GM04504 (cell line): ENCODE data around the gene QRFPR.
"Not testable (repeated sequence)": the region's sequence is repeated elsewhere in the genome, so short reads cannot be mapped to it uniquely, and the experiment has no call there.

Source experiments
- DNase-seq: peaks from one replicate; pipeline ENCODE4 v3.0.0-alpha.2; 2012; ENCODE audit warnings: low read depth

The QRFPR gene

DNA sequence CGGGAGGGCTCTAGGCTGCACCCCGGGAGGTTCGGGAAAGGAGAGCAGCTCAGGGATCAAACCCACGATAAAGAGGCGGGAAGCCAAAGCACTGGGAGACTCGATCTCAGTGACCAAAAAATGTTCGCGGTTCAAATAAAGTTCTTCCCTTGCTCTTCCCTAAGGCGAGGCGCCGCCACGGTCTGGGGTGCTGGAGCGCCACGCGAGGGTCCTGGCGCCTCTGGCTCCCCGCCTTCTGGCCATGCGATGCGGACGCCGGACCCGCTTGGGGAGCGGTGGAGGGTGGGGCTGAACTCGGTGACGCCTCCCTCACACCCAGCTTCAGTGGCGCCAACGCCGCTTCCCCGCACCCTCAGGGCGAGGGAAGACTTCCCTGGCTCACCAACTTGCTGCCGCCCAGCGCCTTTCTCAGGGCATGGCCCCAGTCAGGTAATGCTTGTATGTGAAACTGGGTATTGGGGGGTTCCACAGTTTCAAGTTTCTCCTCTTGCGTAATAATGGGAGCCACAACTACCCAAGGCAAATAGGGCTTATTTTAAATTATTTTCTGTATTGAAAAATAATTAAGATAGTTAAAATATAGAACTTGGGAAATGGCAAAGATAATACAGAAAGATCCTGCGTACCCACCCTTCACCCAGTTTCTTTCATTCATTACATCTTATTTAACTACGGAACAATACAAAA is at the start of gene QRFPR:
QRFPR (minus strand) TSS at position 243 of the 687 bp plus-strand sequence. CDS start 371 bp downstream, outside the sequence.
- no peak for DNase-seq

- DNase-seq = no peak
These were observed 47.9 kb upstream of the QRFPR start for GRCh38 chr4:121428721-121429120.

DNA sequence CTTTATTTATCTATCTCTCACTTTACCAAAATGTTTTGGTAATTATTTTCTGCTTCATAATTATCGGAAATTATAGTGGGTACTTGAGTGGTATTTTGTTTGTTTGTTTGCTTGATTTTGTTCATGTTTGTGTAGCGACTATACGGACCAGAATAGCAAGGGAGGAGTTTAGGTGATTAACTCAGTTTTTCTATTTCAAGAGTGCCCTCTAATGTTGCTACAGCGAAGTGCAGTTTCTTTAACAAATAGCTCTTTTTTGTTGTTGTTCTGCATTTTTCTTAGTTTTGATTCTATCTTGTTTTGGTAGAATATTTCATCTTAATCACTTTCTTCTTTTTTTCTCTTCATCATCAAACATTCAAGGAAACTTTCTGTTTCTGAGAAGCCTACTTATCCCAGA is 40.8 kb upstream of the QRFPR start:
- DNase-seq = no peak

DNA sequence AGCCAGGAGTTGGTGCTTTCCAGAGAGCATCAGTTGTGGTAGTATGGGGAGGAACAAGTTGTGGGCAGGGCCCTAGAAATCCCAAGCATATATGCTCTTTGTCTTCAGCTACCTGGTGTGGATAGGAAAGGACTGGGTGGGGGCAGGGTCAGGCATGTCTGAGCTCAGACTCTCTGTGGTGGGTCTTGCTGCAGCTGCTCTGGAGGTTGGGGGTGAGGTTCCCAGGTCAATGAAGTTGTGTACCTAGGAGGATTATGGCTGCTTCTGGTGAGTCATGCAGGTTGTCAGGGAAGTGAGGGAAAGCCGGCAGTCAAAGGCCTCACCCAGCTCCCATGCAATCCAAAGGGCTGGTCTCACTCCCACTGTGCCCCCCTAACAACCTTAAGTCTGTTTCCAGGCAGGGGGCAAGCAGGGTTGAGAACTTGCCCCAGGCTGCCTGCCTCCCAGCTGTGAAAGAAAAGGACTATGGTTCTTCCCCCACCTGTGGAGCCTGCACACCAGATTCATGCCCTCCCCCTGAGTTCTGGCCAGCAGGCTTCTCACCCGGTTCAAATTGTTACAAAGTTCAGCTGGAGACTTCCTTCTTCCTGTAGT is 30.4 kb upstream of the QRFPR start:
- no peak for DNase-seq

DNA sequence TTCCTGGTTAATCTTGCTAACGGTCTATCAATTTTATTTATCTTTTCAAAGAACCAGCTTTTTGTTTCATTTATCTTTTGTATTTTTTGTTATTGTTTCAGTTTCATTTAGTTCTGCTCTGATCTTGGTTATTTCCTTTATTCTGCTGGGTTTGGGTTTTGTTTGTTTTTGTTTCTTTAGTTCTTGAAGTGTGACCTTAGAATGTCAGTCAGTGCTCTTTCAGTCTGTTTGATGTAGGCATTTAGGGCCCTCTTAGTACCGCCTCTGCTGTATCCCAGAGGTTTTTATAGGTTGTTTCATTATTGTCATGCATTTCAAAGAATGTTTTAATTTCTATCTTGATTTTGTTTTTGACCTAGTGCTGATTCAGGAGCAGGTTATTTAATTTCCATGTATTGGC is 27.7 kb upstream of the QRFPR start:
- DNase-seq = not testable (repeated sequence)

- DNase-seq = no peak
These were observed 19.8 kb upstream of the QRFPR start for GRCh38 chr4:121400632-121401031.

- no peak for DNase-seq
These were observed 17.3 kb upstream of the QRFPR start for GRCh38 chr4:121397941-121398601.

DNA sequence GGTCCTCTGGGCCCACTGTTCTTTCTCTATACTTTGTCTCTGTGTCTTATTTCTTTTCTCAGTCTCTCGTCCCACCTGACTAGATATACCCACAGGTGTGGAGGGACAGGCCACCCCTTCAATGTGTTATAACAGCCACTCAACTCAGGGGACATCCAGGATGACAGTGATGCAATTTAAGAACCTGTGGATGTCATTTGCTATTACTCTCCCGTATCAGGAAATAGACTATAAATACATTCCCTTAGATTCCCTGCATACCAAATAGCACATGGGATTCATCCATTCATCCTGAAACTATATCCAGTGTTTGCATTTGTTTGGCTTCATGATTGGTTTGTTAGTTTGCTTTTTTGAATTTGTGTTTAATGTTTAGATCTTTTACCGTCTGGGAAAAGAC is 16.6 kb upstream of the QRFPR start:
- DNase-seq = no peak

DNA sequence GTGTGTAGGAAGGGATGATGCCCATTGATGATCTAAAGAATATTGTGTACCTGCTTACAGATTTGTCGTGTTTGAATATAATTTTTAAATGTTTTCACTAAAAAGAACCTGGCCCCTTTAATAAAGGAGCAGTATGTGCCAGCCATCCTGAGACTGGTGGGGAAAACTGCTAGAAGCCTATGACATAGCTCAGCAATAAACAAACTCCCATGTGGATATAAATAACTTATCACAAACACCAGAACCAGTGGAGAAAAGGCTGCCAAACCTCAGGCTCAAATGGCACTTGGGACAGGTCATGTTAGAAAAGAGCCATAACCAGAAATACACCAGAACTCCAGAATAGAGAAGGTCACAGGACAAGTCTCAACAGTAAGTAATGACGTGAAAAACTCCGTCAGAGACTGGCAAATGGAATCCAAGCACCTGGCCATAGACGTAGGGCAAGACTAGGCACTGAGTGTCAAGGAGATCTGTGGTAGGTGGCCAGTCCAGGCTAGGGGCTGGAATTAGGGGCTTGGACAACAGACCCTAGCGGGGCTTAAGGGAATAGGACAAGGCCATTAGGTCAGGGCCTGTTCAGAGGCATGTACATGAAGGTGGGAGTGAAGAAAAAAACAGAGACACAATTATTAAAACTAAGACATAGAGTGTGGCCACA is 11.7 kb upstream of the QRFPR start:
- DNase-seq = no peak

- DNase-seq = no peak
These were observed 9.5 kb upstream of the QRFPR start for GRCh38 chr4:121390335-121390734.

GRCh38 chr4:121379276-121379675 is 1.5 kb downstream of the QRFPR start:
- no peak for DNase-seq

DNA sequence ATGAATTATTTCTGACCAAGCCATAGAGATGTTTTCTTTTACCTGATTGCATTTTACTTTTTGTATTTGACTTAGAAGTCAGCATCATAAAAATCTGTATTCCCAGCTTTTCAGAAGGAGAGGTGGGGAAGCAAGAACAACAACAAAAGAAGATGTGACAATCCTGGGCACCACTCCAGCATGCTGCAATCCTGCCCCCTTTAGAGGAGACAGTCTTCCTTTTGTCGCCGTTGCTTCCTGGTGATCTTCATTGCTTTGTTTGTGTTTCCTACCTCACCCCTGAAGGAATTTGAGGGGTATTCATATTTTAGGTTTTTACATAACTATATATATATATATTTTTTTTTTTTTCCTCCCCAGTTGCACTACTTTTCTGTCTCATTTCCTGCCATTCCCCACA is 3.7 kb downstream of the QRFPR start:
- DNase-seq = no peak

- DNase-seq = no peak
These were observed 4.3 kb downstream of the QRFPR start for GRCh38 chr4:121376556-121376955.

- DNase-seq = no peak
These were observed 4.7 kb downstream of the QRFPR start for GRCh38 chr4:121376097-121376496.

DNA sequence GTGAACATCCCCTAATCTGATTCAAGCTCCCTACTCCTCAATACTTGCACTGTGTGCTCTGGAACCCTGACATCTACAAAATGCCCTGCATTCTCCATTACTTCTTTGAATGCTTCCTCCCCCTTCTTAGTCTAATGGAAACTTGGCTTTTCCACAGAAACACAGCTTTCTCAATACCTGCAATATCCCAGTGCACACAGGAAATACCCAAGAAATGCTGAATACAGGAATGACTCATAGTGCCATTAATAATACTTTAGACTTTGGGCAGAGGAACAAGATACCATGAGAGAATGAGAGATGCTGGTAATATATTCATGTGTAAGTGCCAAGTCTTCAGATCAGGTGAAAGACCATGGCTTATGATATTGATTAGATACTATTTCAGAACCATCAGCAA is 5.6 kb downstream of the QRFPR start:
- no peak for DNase-seq

- no peak for DNase-seq
These were observed 7.0 kb downstream of the QRFPR start for GRCh38 chr4:121373841-121374240.

- no peak for DNase-seq
These were observed 10.0 kb downstream of the QRFPR start for GRCh38 chr4:121370729-121371325.

DNA sequence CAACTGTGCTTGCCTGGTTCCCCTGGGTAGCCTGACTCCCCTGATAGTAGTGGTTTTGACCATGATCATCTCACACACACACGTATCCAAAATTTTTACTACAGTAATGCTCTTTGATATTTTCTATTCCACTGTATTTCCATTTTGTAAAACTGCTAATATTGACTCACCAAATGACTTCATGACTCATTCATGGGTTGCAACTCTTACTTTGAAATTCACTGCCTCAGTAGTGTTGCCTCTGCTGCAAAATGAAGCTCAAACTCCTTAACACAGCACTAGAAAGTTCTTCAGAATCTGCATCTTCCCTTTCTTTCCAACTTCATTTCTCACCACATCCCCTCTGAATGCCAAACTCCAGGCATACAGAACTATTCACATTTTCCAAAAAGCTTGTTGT is 20.3 kb downstream of the QRFPR start:
- DNase-seq = no peak

- DNase-seq = peak; percentile 47
These were observed 22.3 kb downstream of the QRFPR start for GRCh38 chr4:121358473-121358872.

DNA sequence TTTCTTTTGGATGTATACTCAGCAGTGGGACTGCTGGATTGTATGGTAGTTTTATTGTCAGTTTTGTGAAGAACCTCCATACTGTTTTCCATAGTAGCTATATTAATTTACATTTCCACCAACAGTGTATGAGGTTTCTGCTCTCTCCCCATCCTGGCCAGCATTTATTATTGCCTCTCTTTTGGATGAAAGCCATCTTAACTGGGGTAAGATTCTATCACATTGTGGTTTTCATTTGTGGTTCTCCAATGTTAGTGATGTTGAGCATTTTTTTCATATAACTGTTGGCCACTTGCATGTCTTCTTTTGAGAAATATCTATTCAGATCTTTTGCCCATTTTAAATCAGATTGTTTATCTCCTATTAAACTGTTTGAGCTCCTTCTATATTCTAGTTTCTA is 27.6 kb downstream of the QRFPR start:
- DNase-seq = no peak

DNA sequence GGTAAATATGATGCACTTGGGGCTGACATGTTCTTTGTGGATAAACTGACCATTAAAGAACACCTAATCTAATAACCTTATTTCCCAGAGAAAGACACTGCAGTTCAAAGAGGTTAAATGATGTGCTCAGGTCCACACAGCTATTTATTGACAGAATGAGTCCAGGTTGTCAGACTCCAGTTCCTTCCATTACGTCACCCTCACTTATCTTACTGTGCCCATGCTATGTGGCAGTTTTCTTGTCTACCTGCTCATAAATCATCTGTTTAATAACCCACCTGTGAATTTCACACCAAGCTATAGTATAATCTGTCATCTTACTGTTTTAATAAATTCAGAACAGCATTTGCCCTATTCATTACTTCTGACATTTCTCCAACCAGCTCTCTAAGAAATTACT is 36.7 kb downstream of the QRFPR start:
- DNase-seq = no peak

DNA sequence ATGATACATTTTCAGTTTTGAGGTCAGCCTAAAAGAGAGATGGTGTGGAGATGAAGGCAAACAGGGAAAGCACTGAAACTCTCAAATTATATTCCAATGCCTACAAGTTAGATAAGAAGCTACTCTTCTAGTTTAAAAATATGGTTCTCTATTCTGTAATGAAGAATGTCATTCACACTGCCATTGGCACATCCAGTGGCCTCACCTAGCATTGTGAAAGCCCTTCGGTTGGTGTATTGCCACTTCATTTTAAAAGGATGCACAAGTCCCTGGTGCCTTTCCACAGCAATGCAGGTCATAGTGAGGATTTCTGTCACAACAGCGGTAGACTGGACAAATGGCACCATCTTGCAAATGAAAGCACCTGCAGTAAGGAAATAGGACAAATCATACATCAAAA is 40.6 kb downstream of the QRFPR start:
- DNase-seq = no peak

DNA sequence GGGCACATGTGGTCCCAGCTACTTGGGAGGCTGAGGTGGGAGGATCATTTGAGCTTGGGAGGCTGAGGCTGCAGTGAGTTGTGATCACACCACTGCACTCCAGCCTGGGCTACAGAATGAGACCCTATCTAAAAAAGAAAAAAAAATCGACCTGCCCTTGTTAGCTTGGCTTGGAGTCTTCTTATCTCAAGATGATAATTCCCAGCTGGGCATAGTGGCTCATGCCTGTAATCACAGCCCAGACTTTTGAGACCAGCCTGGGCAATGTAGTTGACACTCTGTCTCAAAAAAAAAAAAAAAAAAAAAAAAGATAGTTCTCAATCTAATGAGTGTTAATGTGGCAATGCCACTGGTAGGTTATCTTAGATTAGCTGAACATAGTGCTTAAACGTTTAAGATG is 41.0 kb downstream of the QRFPR start:
- no peak for DNase-seq
